Measurements from ENCODE around the gene TEAD1.

DNA sequence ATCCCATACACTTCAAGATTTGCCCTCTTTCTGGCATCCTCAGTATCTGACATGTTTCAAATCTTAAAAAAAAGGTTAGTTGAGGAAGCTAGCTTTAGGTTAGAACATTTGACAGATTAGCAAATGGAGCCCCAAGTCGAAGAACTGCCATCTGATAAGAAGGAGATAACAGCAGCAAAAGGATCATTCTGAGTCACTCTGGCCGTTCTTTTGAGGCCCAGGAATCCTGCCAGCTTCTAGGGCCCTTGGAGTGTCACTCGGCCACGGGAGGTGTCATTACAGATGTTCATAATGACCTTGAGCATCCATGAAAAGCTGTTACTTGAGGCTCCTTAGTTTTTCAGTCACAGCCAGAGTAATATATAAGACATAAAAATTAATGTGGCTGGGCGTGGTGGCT, 202.8 kb downstream of the TEAD1 start:
- TF ChIP-seq, protein P1, sequence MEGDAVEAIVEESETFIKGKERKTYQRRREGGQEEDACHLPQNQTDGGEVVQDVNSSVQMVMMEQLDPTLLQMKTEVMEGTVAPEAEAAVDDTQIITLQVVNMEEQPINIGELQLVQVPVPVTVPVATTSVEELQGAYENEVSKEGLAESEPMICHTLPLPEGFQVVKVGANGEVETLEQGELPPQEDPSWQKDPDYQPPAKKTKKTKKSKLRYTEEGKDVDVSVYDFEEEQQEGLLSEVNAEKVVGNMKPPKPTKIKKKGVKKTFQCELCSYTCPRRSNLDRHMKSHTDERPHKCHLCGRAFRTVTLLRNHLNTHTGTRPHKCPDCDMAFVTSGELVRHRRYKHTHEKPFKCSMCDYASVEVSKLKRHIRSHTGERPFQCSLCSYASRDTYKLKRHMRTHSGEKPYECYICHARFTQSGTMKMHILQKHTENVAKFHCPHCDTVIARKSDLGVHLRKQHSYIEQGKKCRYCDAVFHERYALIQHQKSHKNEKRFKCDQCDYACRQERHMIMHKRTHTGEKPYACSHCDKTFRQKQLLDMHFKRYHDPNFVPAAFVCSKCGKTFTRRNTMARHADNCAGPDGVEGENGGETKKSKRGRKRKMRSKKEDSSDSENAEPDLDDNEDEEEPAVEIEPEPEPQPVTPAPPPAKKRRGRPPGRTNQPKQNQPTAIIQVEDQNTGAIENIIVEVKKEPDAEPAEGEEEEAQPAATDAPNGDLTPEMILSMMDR (IDR thresholded peaks at IDR 0.05) = no peak
- TF ChIP-seq EP300 (IDR thresholded peaks at IDR 0.05) (no peak), POLR2A (IDR thresholded peaks at IDR 0.05) (no peak), POLR2AphosphoS5 (IDR thresholded peaks at IDR 0.05) (no peak)

All from gastroesophageal sphincter (tissue), 3 donors.